Neural cell (in vitro differentiated cells): ENCODE measurements around the gene UBR2. TPM values are rescaled to one million over a fixed set of nuclear protein-coding genes. Genes with fewer than 3 reads are reported as not detected.

Experiments used
- H2AFZ ChIP-seq: fragments of 200-600, 300-800 bp; sonication (generic), shearing (Covaris generic); 2 replicates; pipeline ENCODE4 v1.6.0; 2014; ENCODE audit warnings: low read depth, mild to moderate bottlenecking, antibody characterized with exemption, low read length, moderate library complexity
- H3F3A ChIP-seq: fragments of 200-600 bp; shearing (Covaris generic); 2 replicates; pipeline ENCODE4 v1.6.1; 2016; ENCODE audit warnings: mild to moderate bottlenecking, moderate library complexity, mixed read lengths, antibody characterized with exemption, low read length; ENCODE audit not compliant: insufficient read depth, poor library complexity, severe bottlenecking
- H3K27ac ChIP-seq: fragments of 200-600, 300-800 bp; sonication (generic), shearing (Covaris generic); 2 replicates; pipeline ENCODE4 v1.5.1; 2014; ENCODE audit warnings: mild to moderate bottlenecking, low read length, moderate library complexity
- H3K27me3 ChIP-seq: fragments of 300-800, 200-600 bp; sonication (generic), shearing (Covaris generic); 2 replicates; pipeline ENCODE4 v1.6.0; 2014; ENCODE audit warnings: mild to moderate bottlenecking, low read depth, low read length, moderate library complexity; ENCODE audit not compliant: insufficient read depth
- H3K36me3 ChIP-seq: fragments of 300-800, 200-600 bp; sonication (generic), shearing (Covaris generic); 2 replicates; pipeline ENCODE4 v1.5.1; 2014; ENCODE audit warnings: mild to moderate bottlenecking, antibody characterized with exemption, low read length, moderate library complexity; ENCODE audit not compliant: insufficient read depth
- H3K4me2 ChIP-seq: fragments of 300-800, 200-600 bp; sonication (generic), shearing (Covaris generic); 2 replicates; pipeline ENCODE4 v1.6.0; 2014; ENCODE audit warnings: mild to moderate bottlenecking, low read length
- H3K4me3 ChIP-seq: fragments of 300-800, 200-600 bp; sonication (generic), shearing (Covaris generic); 2 replicates; pipeline ENCODE4 v1.5.1; 2014; ENCODE audit warnings: mild to moderate bottlenecking, low read length, moderate library complexity
- H3K79me2 ChIP-seq: fragments of 200-600 bp; shearing (Covaris generic); replicated peaks from 2 replicates; pipeline ENCODE4 v1.6.0; 2014; ENCODE audit warnings: mild to moderate bottlenecking, low read length, moderate library complexity; ENCODE audit not compliant: insufficient read depth
- H3K9ac ChIP-seq: fragments of 300-800, 200-600 bp; sonication (generic), shearing (Covaris generic); 2 replicates; pipeline ENCODE4 v1.6.1; 2016; ENCODE audit warnings: mild to moderate bottlenecking, low read length, mixed read lengths
- H3K9me2 ChIP-seq: fragments of 200-600 bp; shearing (Covaris generic); 2 replicates; pipeline ENCODE4 v1.6.1; 2016; ENCODE audit warnings: mild to moderate bottlenecking, low read length, mixed read lengths; ENCODE audit not compliant: insufficient read depth
- H3K9me3 ChIP-seq: fragments of 200-600, 300-800 bp; sonication (generic), shearing (Covaris generic); 2 replicates; pipeline ENCODE4 v1.6.1; 2016; ENCODE audit warnings: mild to moderate bottlenecking, mixed run types, low read length, moderate library complexity, mixed read lengths
- H4K20me1 ChIP-seq: fragments of 200-600 bp; shearing (Covaris generic); 2 replicates; pipeline ENCODE4 v1.6.1; 2016; ENCODE audit warnings: mild to moderate bottlenecking, mixed run types; ENCODE audit not compliant: insufficient read depth
- EP300 ChIP-seq: fragments of 450-650 bp; conservative IDR thresholded peaks from 2 replicates; pipeline ENCODE4 v1.6.1; 2014; ENCODE audit warnings: antibody characterized with exemption, mild to moderate bottlenecking, moderate library complexity; ENCODE audit not compliant: poor library complexity, severe bottlenecking
- EZH2 ChIP-seq: fragments of 200-600, 300-800 bp; shearing (Covaris generic), sonication (generic); IDR thresholded peaks from 2 replicates; pipeline ENCODE4 v1.6.1; 2014; ENCODE audit warnings: antibody characterized with exemption, low read length, borderline replicate concordance, mild to moderate bottlenecking; ENCODE audit not compliant: insufficient read depth, poor library complexity, severe bottlenecking
- MXI1 ChIP-seq: fragments of 450-650 bp; conservative IDR thresholded peaks from 2 replicates; pipeline ENCODE4 v1.6.1; 2014; ENCODE audit warnings: antibody characterized with exemption, mild to moderate bottlenecking; ENCODE audit not compliant: poor library complexity, severe bottlenecking
- POLR2AphosphoS5 ChIP-seq: IDR thresholded peaks from 2 replicates; pipeline ENCODE4 v1.6.1; 2012
- RAD21 ChIP-seq: fragments of 450-650 bp; conservative IDR thresholded peaks from 2 replicates; pipeline ENCODE4 v1.6.1; 2014; ENCODE audit warnings: antibody characterized with exemption, mild to moderate bottlenecking, moderate library complexity
- SMC3 ChIP-seq: fragments of 450-650 bp; conservative IDR thresholded peaks from 2 replicates; pipeline ENCODE4 v1.6.1; 2014; ENCODE audit warnings: antibody characterized with exemption, mild to moderate bottlenecking, moderate library complexity; ENCODE audit not compliant: poor library complexity
- TAF1 ChIP-seq: IDR thresholded peaks from 2 replicates; pipeline ENCODE4 v1.6.1; 2012; ENCODE audit warnings: low read depth
- polyA plus RNA-seq: library from polyadenylated mRNA; depleted of rRNA; stranded (reverse); fragments of >200 nt; gene quantifications from 2 replicates; pipeline ENCODE4 v1.2.3, GENCODE V29; 2014
- TF ChIP-seq, protein P1 (sequence below): IDR thresholded peaks from 2 replicates; pipeline ENCODE4 v1.6.1; 2012; ENCODE audit warnings: borderline replicate concordance
- TF ChIP-seq, protein P2 (sequence below): fragments of 450-650 bp; IDR thresholded peaks from 2 replicates; pipeline ENCODE4 v1.5.1; 2014; ENCODE audit warnings: antibody characterized with exemption, mild to moderate bottlenecking, moderate library complexity; ENCODE audit not compliant: poor library complexity, severe bottlenecking

Gene UBR2
- polyA plus RNA-seq, 1 donor from 2014 or later: 24.4 TPM

DNA sequence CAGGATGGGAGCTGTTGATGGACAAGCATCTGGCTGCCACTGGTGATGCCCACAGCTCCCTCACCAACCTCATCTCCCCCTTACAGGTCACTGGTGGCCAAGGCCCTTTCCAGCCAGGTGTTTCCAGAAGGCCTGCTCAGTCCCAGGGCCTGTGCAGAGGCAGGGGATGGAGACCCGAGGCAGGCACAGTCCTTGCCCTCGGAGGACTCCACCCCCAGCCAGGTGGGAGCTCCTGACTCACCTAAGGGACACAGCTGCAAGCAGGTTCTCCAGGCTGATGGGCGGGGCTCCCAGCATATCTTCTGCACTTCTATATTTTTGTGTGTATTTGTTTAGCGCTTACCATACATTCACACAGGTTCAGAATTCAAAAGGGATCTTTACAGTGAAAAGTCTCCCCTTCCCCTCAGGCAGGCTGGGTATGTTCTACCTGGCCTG lies 141.1 kb downstream of the UBR2 start:
- TF ChIP-seq EP300: no peak
- TF ChIP-seq, protein P1, sequence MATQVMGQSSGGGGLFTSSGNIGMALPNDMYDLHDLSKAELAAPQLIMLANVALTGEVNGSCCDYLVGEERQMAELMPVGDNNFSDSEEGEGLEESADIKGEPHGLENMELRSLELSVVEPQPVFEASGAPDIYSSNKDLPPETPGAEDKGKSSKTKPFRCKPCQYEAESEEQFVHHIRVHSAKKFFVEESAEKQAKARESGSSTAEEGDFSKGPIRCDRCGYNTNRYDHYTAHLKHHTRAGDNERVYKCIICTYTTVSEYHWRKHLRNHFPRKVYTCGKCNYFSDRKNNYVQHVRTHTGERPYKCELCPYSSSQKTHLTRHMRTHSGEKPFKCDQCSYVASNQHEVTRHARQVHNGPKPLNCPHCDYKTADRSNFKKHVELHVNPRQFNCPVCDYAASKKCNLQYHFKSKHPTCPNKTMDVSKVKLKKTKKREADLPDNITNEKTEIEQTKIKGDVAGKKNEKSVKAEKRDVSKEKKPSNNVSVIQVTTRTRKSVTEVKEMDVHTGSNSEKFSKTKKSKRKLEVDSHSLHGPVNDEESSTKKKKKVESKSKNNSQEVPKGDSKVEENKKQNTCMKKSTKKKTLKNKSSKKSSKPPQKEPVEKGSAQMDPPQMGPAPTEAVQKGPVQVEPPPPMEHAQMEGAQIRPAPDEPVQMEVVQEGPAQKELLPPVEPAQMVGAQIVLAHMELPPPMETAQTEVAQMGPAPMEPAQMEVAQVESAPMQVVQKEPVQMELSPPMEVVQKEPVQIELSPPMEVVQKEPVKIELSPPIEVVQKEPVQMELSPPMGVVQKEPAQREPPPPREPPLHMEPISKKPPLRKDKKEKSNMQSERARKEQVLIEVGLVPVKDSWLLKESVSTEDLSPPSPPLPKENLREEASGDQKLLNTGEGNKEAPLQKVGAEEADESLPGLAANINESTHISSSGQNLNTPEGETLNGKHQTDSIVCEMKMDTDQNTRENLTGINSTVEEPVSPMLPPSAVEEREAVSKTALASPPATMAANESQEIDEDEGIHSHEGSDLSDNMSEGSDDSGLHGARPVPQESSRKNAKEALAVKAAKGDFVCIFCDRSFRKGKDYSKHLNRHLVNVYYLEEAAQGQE: no peak
- TF ChIP-seq RAD21: no peak
- TF ChIP-seq MXI1: no peak
- TF ChIP-seq POLR2AphosphoS5: no peak
- no peak for TF ChIP-seq SMC3
- no peak for TF ChIP-seq EZH2
- Histone ChIP-seq H3K9ac (no peak overlapping the region), H3K27ac (no peak overlapping the region), H3K9me3 (no peaks in the 10 kb centered on the region), H3K36me3 (no peaks in the 10 kb centered on the region), H3K79me2 (no peaks in the 10 kb centered on the region), H3K27me3 (no peaks in the 10 kb centered on the region), H3K4me2 (no peak overlapping the region), H4K20me1 (no peaks in the 10 kb centered on the region), H2AFZ (no peak overlapping the region), H3K4me3 (no peak overlapping the region), H3K9me2 (no peaks in the 10 kb centered on the region), H3F3A (no peaks in the 10 kb centered on the region)

DNA sequence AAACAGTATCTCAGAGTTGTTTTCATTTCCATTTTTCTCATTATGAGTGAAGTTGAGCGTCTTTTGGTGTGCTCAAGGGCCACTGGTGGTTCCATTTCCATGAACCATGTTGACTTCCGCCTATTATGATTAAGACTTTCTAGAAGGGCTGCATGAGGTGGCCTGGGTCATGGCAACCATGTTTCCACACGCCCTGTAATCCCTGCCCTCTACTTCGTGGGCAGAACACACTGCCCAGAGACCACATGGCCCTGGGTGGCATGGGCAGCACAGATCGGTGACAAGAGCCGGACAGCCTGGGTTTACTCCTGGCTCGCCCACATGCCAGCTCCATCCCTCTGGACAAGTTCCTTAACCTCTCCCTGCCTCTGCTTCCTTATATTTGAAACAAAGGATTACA lies 143.8 kb downstream of the UBR2 start:
- no peaks in the 10 kb centered on the region for H3K27me3 ChIP-seq
- TF ChIP-seq EZH2: no peak
- no peak for TF ChIP-seq RAD21
- TF ChIP-seq, protein P1: no peak
- no peak for TF ChIP-seq EP300
- TF ChIP-seq POLR2AphosphoS5: no peak
- no peak for TF ChIP-seq TAF1
- TF ChIP-seq, protein P2, sequence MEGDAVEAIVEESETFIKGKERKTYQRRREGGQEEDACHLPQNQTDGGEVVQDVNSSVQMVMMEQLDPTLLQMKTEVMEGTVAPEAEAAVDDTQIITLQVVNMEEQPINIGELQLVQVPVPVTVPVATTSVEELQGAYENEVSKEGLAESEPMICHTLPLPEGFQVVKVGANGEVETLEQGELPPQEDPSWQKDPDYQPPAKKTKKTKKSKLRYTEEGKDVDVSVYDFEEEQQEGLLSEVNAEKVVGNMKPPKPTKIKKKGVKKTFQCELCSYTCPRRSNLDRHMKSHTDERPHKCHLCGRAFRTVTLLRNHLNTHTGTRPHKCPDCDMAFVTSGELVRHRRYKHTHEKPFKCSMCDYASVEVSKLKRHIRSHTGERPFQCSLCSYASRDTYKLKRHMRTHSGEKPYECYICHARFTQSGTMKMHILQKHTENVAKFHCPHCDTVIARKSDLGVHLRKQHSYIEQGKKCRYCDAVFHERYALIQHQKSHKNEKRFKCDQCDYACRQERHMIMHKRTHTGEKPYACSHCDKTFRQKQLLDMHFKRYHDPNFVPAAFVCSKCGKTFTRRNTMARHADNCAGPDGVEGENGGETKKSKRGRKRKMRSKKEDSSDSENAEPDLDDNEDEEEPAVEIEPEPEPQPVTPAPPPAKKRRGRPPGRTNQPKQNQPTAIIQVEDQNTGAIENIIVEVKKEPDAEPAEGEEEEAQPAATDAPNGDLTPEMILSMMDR: no peak
- TF ChIP-seq SMC3: no peak
- TF ChIP-seq MXI1: no peak
- H3K36me3 ChIP-seq: no peaks in the 10 kb centered on the region
- no peak overlapping the region for H3K4me3 ChIP-seq
- no peaks in the 10 kb centered on the region for H3F3A ChIP-seq
- no peaks in the 10 kb centered on the region for H3K79me2 ChIP-seq
- no peaks in the 10 kb centered on the region for H4K20me1 ChIP-seq
- no peaks in the 10 kb centered on the region for H3K9me3 ChIP-seq
- H3K27ac ChIP-seq: no peak overlapping the region
- H3K9ac ChIP-seq: no peak overlapping the region
- H2AFZ ChIP-seq: no peak overlapping the region
- no peaks in the 10 kb centered on the region for H3K9me2 ChIP-seq
- no peak overlapping the region for H3K4me2 ChIP-seq
